ENCODE results near the gene SYS1. TPM values are rescaled to one million over a fixed set of nuclear protein-coding genes. Genes with fewer than 3 reads are reported as not detected.

Gene SYS1
- total and polyA plus RNA-seq, 2 donors (not counting 1 experiment from before 2014, with no cell fraction given), result 25.3 to 57.7 TPM

DNA sequence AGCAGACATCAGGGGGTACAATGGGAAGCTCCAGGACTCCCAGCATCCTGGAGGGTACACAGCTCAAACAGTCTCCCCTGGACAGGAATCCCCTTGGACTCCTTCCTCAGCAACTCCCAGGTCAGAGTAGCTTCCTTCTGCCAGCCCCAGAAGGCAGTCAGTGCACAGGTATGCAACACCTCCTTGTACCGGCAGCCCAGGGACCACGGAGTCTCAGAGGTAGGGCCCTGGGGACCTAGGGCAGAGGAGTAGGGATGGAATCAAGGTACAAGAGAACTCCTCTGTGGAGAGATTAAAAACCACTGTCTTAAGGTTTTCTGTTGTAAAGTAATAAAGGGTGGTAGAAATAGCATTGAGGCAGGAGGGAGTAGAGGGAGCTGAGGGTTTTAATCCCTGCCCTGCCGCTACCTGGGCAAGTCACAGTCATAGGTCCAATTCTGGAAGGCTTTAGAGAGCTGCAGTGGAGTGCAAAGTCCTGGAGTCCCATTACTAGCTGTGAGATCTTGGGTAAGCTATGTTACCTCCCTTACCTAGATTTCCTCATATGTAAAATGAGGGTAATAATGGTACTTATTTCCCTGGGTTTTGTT lies 7.7 kb downstream of the SYS1 start:
- H3K9me3 Mint-ChIP-seq (ENCODE audit: insufficient read depth), result no peaks in the 10 kb centered on the region
- Histone ChIP-seq H4K20me1 (ENCODE audit: control insufficient read depth, insufficient read depth, low read length, poor library complexity, severe bottlenecking) (peaks cover 77% of the 10 kb centered on the region), H3K4me2 (replicated peaks; ENCODE audit: low read depth, low read length, poor library complexity, severe bottlenecking) (peak overlapping the region; percentile 29), H3K36me3 (replicated peaks in 1 of 2; ENCODE audit: control extremely low read depth in 1 of 2, control insufficient read depth in 1 of 2, extremely low read depth in 1 of 2, insufficient read depth in 2 of 2, low read length in 1 of 2) (peaks cover under 1 to 31% of the 10 kb centered on the region in 2 experiments), H3K27ac (ENCODE audit: low read length in 2 of 2) (no peak overlapping the region), H3K9me3 (ENCODE audit: control extremely low read depth in 1 of 3, control insufficient read depth in 2 of 3, insufficient read depth in 1 of 3, low read length in 2 of 3) (no peaks in the 10 kb centered on the region), H2AFZ (ENCODE audit: insufficient read depth, low read depth, low read length, poor library complexity, severe bottlenecking) (no peak overlapping the region), H3K4me1 (ENCODE audit: control insufficient read depth in 2 of 2, insufficient read depth in 2 of 2, low read length in 2 of 2) (peaks cover 75 to 85% of the 10 kb centered on the region in 2 donors), H3K9ac (ENCODE audit: low read length) (no peak overlapping the region), H3K79me2 (ENCODE audit: control insufficient read depth, insufficient read depth, low read length) (peaks cover 65% of the 10 kb centered on the region), H3K4me3 (ENCODE audit: control extremely low read depth in 1 of 5, extremely low read depth in 1 of 5, insufficient read depth in 1 of 5, low read depth in 2 of 5, low read length in 4 of 5) (no peak overlapping the region), H3K27me3 (replicated peaks in 1 of 4; ENCODE audit: control extremely low read depth in 1 of 4, control insufficient read depth in 3 of 4, insufficient read depth in 4 of 4, low read length in 3 of 4) (no peaks in the 10 kb centered on the region)
- no peak for TF ChIP-seq EZH2 (IDR thresholded peaks at IDR 0.05; ENCODE audit: borderline replicate concordance, insufficient read depth, low read depth, low read length, poor library complexity, severe bottlenecking)
- TF ChIP-seq, protein P1, sequence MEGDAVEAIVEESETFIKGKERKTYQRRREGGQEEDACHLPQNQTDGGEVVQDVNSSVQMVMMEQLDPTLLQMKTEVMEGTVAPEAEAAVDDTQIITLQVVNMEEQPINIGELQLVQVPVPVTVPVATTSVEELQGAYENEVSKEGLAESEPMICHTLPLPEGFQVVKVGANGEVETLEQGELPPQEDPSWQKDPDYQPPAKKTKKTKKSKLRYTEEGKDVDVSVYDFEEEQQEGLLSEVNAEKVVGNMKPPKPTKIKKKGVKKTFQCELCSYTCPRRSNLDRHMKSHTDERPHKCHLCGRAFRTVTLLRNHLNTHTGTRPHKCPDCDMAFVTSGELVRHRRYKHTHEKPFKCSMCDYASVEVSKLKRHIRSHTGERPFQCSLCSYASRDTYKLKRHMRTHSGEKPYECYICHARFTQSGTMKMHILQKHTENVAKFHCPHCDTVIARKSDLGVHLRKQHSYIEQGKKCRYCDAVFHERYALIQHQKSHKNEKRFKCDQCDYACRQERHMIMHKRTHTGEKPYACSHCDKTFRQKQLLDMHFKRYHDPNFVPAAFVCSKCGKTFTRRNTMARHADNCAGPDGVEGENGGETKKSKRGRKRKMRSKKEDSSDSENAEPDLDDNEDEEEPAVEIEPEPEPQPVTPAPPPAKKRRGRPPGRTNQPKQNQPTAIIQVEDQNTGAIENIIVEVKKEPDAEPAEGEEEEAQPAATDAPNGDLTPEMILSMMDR (IDR thresholded peaks at IDR 0.05), result no peak
- ChIA-PET CTCF (interaction anchor here (1.1 to 20.6 kb wide), 6 partner anchors 8 to 77 kb away, joined by 4 to 814 read pairs (median 8); partner anchors contain the start of genes PIGT and SYS1), POLR2A (interaction anchor here (1.2 to 4.8 kb wide), 2 partner anchors 8 to 66 kb away, joined by 3 to 34 read pairs; partner anchors contain the start of gene SYS1)
- H3K27ac Mint-ChIP-seq, result no peak overlapping the region
- no peaks in the 10 kb centered on the region for H3K27me3 Mint-ChIP-seq
- H3K4me1 Mint-ChIP-seq, result peaks cover 78% of the 10 kb centered on the region
- ATAC-seq (ENCODE audit: low read depth) (no peak), DNase-seq (no peak)
- 84% methylated on average over 3 of the region's 3 CpGs for WGBS (ENCODE audit: insufficient coverage)
- intact Hi-C loops (cut with micrococcal nuclease), result no loop called here
- H3K4me3 Mint-ChIP-seq, result peak overlapping the region; percentile 39

DNA sequence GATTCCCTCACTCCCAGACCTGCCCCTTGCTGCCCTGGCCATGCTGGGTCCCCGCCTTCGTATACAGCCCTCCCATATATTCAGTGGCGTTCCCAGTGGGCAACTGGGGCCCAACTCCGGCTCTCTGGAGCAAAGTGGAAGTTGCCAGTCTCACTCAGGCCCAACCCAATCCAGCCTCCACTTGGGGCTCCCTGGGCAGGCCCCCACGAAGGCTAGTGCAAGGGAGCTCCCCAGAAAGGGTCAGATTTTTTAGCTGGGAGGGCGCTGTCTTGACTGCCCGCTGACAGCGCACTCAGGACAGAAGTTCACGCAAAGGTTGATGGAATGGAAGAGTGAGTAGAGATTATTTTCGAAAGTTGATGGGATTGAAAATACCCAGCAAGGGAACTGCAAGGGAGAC lies 9.3 kb downstream of the SYS1 start:
- H3K4me3 Mint-ChIP-seq, result peak overlapping the region; percentile 72
- peaks cover 66% of the 10 kb centered on the region for H3K4me1 Mint-ChIP-seq

More for the DNA sequence above, 9.3 kb downstream of the SYS1 start:
- no peaks in the 10 kb centered on the region for H3K9me3 Mint-ChIP-seq (ENCODE audit: insufficient read depth)
- H3K27ac Mint-ChIP-seq, result peak overlapping the region; percentile 53
- ChIA-PET CTCF (interaction anchor here (1.3 to 20.6 kb wide), 9 partner anchors 10 to 398 kb away, joined by 5 to 814 read pairs (median 18); partner anchors contain the start of genes PIGT and SYS1), POLR2A (interaction anchor here (0.6 to 4.8 kb wide), 3 partner anchors 9 to 65 kb away, joined by 3 to 38 read pairs (median 34); partner anchors contain the start of genes DBNDD2 and SYS1)
- Histone ChIP-seq H3K27ac (ENCODE audit: low read length in 2 of 2) (no peak overlapping the region), H4K20me1 (ENCODE audit: control insufficient read depth, insufficient read depth, low read length, poor library complexity, severe bottlenecking) (peaks cover 62% of the 10 kb centered on the region), H3K9me3 (ENCODE audit: control extremely low read depth in 1 of 3, control insufficient read depth in 2 of 3, insufficient read depth in 1 of 3, low read length in 2 of 3) (no peaks in the 10 kb centered on the region), H3K4me1 (ENCODE audit: control insufficient read depth in 2 of 2, insufficient read depth in 2 of 2, low read length in 2 of 2) (peaks cover 59 to 70% of the 10 kb centered on the region in 2 donors), H3K4me3 (ENCODE audit: control extremely low read depth in 1 of 5, extremely low read depth in 1 of 5, insufficient read depth in 1 of 5, low read depth in 2 of 5, low read length in 4 of 5) (no peak overlapping the region), H3K79me2 (ENCODE audit: control insufficient read depth, insufficient read depth, low read length) (peaks cover 54% of the 10 kb centered on the region), H2AFZ (ENCODE audit: insufficient read depth, low read depth, low read length, poor library complexity, severe bottlenecking) (no peak overlapping the region), H3K9ac (ENCODE audit: low read length) (no peak overlapping the region), H3K4me2 (replicated peaks; ENCODE audit: low read depth, low read length, poor library complexity, severe bottlenecking) (peak overlapping the region; percentile 85), H3K27me3 (replicated peaks in 1 of 4; ENCODE audit: control extremely low read depth in 1 of 4, control insufficient read depth in 3 of 4, insufficient read depth in 4 of 4, low read length in 3 of 4) (no peaks in the 10 kb centered on the region), H3K36me3 (replicated peaks in 1 of 2; ENCODE audit: control extremely low read depth in 1 of 2, control insufficient read depth in 1 of 2, extremely low read depth in 1 of 2, insufficient read depth in 2 of 2, low read length in 1 of 2) (peaks cover 0 to 19% of the 10 kb centered on the region in 2 experiments)
- intact Hi-C loops (cut with micrococcal nuclease), result no loop called here
- DNase-seq (no peak), ATAC-seq (ENCODE audit: low read depth) (no peak)
- WGBS (ENCODE audit: insufficient coverage), result 94% methylated on average over 10 of the region's 10 CpGs
- H3K27me3 Mint-ChIP-seq, result no peaks in the 10 kb centered on the region
- TF ChIP-seq EZH2 (IDR thresholded peaks at IDR 0.05; ENCODE audit: borderline replicate concordance, insufficient read depth, low read depth, low read length, poor library complexity, severe bottlenecking), result no peak
- TF ChIP-seq, protein P1 (IDR thresholded peaks at IDR 0.05), result no peak

All from B cell (primary cell).